ENCODE results near the gene AIP. TPM values are rescaled to one million over a fixed set of nuclear protein-coding genes. Genes with fewer than 3 reads are reported as not detected.

AIP gene
- total and polyA plus RNA-seq, 2 of the 8 experiments (the other 6 are each of a cell fraction or from before 2014, with no cell fraction given) = 29.8 to 54.4 TPM

GRCh38 chr11:67437082-67437808 is 45.6 kb upstream of the AIP start, which contains the start of gene PTPRCAP (continued):
- TF ChIP-seq, protein P1, sequence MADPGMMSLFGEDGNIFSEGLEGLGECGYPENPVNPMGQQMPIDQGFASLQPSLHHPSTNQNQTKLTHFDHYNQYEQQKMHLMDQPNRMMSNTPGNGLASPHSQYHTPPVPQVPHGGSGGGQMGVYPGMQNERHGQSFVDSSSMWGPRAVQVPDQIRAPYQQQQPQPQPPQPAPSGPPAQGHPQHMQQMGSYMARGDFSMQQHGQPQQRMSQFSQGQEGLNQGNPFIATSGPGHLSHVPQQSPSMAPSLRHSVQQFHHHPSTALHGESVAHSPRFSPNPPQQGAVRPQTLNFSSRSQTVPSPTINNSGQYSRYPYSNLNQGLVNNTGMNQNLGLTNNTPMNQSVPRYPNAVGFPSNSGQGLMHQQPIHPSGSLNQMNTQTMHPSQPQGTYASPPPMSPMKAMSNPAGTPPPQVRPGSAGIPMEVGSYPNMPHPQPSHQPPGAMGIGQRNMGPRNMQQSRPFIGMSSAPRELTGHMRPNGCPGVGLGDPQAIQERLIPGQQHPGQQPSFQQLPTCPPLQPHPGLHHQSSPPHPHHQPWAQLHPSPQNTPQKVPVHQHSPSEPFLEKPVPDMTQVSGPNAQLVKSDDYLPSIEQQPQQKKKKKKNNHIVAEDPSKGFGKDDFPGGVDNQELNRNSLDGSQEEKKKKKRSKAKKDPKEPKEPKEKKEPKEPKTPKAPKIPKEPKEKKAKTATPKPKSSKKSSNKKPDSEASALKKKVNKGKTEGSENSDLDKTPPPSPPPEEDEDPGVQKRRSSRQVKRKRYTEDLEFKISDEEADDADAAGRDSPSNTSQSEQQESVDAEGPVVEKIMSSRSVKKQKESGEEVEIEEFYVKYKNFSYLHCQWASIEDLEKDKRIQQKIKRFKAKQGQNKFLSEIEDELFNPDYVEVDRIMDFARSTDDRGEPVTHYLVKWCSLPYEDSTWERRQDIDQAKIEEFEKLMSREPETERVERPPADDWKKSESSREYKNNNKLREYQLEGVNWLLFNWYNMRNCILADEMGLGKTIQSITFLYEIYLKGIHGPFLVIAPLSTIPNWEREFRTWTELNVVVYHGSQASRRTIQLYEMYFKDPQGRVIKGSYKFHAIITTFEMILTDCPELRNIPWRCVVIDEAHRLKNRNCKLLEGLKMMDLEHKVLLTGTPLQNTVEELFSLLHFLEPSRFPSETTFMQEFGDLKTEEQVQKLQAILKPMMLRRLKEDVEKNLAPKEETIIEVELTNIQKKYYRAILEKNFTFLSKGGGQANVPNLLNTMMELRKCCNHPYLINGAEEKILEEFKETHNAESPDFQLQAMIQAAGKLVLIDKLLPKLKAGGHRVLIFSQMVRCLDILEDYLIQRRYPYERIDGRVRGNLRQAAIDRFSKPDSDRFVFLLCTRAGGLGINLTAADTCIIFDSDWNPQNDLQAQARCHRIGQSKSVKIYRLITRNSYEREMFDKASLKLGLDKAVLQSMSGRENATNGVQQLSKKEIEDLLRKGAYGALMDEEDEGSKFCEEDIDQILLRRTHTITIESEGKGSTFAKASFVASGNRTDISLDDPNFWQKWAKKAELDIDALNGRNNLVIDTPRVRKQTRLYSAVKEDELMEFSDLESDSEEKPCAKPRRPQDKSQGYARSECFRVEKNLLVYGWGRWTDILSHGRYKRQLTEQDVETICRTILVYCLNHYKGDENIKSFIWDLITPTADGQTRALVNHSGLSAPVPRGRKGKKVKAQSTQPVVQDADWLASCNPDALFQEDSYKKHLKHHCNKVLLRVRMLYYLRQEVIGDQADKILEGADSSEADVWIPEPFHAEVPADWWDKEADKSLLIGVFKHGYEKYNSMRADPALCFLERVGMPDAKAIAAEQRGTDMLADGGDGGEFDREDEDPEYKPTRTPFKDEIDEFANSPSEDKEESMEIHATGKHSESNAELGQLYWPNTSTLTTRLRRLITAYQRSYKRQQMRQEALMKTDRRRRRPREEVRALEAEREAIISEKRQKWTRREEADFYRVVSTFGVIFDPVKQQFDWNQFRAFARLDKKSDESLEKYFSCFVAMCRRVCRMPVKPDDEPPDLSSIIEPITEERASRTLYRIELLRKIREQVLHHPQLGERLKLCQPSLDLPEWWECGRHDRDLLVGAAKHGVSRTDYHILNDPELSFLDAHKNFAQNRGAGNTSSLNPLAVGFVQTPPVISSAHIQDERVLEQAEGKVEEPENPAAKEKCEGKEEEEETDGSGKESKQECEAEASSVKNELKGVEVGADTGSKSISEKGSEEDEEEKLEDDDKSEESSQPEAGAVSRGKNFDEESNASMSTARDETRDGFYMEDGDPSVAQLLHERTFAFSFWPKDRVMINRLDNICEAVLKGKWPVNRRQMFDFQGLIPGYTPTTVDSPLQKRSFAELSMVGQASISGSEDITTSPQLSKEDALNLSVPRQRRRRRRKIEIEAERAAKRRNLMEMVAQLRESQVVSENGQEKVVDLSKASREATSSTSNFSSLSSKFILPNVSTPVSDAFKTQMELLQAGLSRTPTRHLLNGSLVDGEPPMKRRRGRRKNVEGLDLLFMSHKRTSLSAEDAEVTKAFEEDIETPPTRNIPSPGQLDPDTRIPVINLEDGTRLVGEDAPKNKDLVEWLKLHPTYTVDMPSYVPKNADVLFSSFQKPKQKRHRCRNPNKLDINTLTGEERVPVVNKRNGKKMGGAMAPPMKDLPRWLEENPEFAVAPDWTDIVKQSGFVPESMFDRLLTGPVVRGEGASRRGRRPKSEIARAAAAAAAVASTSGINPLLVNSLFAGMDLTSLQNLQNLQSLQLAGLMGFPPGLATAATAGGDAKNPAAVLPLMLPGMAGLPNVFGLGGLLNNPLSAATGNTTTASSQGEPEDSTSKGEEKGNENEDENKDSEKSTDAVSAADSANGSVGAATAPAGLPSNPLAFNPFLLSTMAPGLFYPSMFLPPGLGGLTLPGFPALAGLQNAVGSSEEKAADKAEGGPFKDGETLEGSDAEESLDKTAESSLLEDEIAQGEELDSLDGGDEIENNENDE (IDR thresholded peaks at IDR 0.05; ENCODE audit: insufficient replicate concordance, low read length) = no peak
- TF ChIP-seq TEAD4 (IDR thresholded peaks at IDR 0.05; ENCODE audit: low read depth, low read length) = peak; percentile 16; the same call in 1 of the 2 replicates
- TF ChIP-seq KDM4A (IDR thresholded peaks at IDR 0.05; ENCODE audit: low read depth, low read length, severe bottlenecking) = no peak

Measured in H1 (cell line).